GM12874 (cell line): ENCODE data around the gene GABBR2.

ENCODE experiments used
- TF ChIP-seq, protein P1 (sequence below): IDR thresholded peaks from 2 replicates; pipeline ENCODE4 v1.5.1; 2011; ENCODE audit warnings: low read depth, mild to moderate bottlenecking, control low read depth, low read length, moderate library complexity; ENCODE audit not compliant: insufficient read depth

GABBR2 gene

DNA sequence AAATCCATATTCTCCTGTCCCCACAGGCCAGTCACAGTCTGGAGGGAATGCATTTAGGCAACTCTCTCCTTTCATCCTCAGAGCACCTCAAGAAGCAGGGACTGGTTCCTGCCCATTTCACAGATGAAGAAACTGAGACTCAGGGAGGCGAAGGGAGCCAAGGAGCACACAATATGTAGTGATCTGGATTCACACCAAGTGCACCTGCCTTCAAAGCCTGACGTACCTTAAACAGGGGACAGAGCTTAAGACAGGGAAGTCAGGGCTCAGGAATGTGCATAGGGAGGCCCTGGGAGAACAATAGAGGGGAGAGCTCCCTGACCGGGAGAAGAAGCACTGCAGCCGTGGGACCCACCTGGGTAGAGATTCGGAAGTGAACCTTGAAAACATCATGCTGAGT lies 83.0 kb downstream of the GABBR2 start:
- TF ChIP-seq, protein P1, sequence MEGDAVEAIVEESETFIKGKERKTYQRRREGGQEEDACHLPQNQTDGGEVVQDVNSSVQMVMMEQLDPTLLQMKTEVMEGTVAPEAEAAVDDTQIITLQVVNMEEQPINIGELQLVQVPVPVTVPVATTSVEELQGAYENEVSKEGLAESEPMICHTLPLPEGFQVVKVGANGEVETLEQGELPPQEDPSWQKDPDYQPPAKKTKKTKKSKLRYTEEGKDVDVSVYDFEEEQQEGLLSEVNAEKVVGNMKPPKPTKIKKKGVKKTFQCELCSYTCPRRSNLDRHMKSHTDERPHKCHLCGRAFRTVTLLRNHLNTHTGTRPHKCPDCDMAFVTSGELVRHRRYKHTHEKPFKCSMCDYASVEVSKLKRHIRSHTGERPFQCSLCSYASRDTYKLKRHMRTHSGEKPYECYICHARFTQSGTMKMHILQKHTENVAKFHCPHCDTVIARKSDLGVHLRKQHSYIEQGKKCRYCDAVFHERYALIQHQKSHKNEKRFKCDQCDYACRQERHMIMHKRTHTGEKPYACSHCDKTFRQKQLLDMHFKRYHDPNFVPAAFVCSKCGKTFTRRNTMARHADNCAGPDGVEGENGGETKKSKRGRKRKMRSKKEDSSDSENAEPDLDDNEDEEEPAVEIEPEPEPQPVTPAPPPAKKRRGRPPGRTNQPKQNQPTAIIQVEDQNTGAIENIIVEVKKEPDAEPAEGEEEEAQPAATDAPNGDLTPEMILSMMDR: no peak

DNA sequence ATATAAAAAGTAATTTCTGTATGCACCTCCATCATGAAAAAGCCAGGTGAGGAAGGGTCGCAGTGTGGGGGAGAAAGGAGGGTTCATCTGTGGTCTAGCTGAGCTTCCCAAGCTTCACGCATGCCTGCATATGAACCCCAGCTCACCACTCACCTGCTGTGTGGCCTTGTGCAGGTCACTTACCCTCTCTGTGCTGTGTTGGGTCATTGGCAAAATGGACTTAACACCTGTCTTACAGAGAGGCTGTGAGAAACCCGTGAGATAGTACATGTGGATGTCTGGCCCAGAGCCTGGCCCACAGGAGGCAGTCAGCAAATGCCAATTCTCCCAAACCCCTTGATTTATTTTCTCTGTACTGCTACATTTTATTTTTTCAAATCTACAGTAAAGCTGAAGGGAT lies 88.9 kb downstream of the GABBR2 start:
- TF ChIP-seq, protein P1: no peak

DNA sequence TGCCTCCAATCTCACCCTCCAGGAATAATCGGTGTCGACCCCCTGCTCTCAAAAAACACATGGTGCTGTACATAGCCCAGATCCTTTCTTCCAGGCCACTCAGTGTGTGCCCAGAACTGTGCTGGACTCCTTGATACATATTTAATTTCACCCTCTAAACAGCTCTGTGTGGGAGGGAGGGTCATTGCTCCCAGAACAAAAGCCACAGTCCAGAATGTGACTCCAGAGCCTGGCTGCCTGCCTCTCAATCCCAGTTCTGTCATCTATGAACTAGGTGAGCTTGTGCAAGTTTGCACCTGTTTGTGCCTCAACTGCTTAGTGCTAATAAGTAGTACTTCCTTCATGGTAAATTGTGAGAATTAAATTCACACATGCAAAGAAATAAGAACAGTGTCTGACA lies 93.1 kb downstream of the GABBR2 start:
- TF ChIP-seq, protein P1: no peak

DNA sequence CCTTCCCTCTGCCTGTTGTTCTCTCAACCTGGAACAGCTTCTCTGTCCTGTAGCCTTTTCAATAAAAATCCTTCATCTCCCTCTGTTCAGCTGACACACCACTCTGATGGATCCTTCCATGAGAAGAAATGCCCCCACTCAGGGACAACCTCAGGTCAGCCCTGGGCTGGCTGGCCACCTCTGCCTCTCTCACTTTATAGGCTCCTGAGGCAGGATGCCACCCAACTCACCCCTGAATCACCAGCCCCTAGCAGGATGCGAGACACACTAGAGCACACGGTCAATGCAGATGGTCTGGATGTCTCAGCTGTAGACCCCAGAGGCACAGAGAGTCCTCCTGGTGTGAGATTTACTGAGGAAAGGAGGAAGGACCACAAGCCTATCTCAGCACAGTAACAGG lies 93.8 kb downstream of the GABBR2 start:
- TF ChIP-seq, protein P1: no peak

DNA sequence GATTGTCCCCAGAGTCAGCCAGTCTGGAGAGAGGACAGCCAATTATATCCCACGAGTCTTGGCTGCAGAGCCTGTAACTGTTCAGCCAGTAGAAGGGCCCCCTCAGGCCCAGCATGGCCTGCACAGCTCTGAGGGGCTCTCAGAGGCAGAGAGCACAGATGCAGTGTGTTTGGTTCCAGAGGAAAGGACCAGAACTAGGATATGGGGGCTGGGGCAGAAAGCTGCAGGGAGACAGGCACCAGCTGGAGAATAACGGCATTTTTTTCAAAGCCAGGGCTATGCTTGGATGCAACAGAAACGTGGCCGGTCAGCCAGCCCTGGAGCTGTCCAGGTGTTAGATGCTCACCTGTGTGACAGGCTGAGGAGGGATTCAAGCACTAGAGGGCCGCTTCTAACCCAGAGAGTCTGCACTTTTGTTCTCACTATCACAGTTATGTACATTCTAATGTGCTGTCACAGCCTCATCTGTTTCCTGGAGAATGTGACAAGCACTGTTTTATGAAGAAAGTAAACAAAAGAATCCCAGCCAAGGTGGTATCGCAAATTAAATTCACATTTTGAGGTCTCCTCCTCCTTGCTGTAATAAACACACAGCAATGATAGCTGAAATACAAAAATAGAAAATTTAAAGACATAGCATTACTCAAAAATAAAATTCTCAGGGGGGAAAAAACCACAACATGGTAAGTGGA lies 96.5 kb downstream of the GABBR2 start:
- TF ChIP-seq, protein P1: no peak

DNA sequence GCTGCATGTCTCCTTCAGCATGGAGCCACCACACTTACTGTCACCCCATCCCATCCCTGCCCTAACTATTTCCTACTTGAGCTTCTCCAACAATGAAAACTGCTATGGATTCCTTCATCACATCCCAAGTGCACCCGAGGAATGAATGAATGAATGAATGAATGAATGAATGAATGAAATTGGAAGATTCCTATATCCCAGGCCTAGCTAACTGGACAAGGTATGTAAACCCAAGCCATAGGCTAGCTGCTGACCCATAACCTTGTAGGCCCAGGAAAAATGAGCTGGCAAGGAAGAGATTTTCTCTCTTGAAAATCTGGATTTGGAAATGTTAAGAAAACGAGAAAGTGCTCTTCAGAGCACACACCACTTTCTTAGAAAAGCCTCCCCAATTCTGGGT lies 97.4 kb downstream of the GABBR2 start:
- TF ChIP-seq, protein P1: no peak

DNA sequence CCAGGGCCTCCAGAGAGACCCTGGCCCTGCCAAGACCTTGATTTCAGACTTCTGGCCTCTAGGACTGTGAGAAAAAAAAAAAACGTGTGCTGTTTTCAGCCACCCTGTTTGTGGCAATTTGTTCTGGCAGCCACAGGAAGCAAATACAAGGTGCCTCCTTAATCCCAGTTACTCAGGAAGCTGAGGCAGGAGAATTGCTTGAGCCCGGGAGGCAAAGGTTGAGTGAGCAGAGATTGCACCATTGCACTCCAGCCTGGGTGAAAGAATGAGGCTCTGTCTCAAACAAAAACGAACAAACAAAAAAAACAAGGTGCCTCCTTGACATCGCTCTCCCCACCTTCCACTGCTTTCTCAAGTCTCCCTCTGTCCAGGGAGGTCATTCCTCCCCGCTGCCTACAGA lies 98.0 kb downstream of the GABBR2 start:
- TF ChIP-seq, protein P1: no peak

DNA sequence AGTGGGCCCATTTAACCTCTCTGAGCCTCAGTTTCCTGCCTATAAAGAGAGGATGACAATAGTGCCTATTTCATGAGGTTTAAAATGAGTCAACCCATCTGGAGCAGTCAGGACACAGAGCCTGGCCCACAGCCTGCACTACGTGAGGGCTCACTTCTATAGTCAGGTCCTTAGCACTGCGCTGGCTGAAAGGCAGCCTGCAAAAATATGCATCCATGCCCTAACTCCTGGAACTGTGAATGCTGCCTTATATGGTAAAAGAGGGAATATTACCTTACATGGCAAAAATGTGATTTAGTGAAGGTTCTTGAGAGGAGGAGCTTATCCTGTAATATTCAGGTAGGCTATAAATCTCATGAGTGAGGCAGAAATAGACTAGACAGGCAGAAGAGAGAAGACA lies 98.5 kb downstream of the GABBR2 start:
- TF ChIP-seq, protein P1: no peak
